CD4-positive, alpha-beta T cell (primary cell): ENCODE data around the gene ARHGEF2. TPM values are rescaled to one million over a fixed set of nuclear protein-coding genes. Genes with fewer than 3 reads are reported as not detected.

ENCODE experiments used
- ATAC-seq: fragments of 200-7000 bp; cut with Tn5 transposase; one replicate; pipeline ENCODE4 v1.10.0; 2022; ENCODE audit warnings: mild to moderate bottlenecking; ENCODE audit not compliant: poor library complexity
- CTCF ChIA-PET: fragments of 350-600 bp; sonication (Branson Sonifier 250); formaldehyde crosslinking; loops from one replicate; lab custom pipeline; 2021; ENCODE audit warnings: antibody characterized with exemption, inconsistent platforms; lab: Charles Lee
- POLR2A ChIA-PET: fragments of 350-600 bp; sonication (Branson Sonifier 250); formaldehyde crosslinking; loops from one replicate; lab custom pipeline; 2021; ENCODE audit warnings: antibody characterized with exemption, inconsistent platforms; lab: Charles Lee
- DNase-seq, 14 experiments: peaks; one replicate each; pipeline ENCODE4 v3.0.0-alpha.2; 2013 to 2020; ENCODE audit warnings: mixed read lengths in 2 of 14
- H3K27ac ChIP-seq, 2 donors: one replicate each; pipeline versions ENCODE4 v1.5.1 to v1.7.0; 2013; ENCODE audit warnings: low read length in 2 of 2, low read depth in 1 of 2, mild to moderate bottlenecking in 1 of 2
- H3K27me3 ChIP-seq, 2 experiments: 1 replicate in 1 of 2; 2 replicates in 1 of 2; pipeline versions ENCODE4 v1.6.1 to v1.7.0; 2013; ENCODE audit warnings: low read length in 2 of 2, control low read depth in 1 of 2, mild to moderate bottlenecking in 1 of 2, moderate library complexity in 1 of 2; ENCODE audit not compliant: insufficient read depth in 2 of 2, control insufficient read depth in 1 of 2
- H3K36me3 ChIP-seq: one replicate; pipeline ENCODE4 v1.6.1; 2013; ENCODE audit warnings: low read length, control low read depth; ENCODE audit not compliant: insufficient read depth
- H3K4me1 ChIP-seq: one replicate; pipeline ENCODE4 v1.6.1; 2013; ENCODE audit warnings: low read length, control low read depth; ENCODE audit not compliant: insufficient read depth
- H3K4me3 ChIP-seq: one replicate; pipeline ENCODE4 v1.5.1; 2013; ENCODE audit warnings: mild to moderate bottlenecking, low read length, moderate library complexity
- H3K9me3 ChIP-seq, 2 experiments: 1 replicate in 1 of 2; 2 replicates in 1 of 2; pipeline versions ENCODE4 v1.6.1 to v1.7.0; 2013; ENCODE audit warnings: low read length in 2 of 2, mild to moderate bottlenecking in 2 of 2, control low read depth in 1 of 2, moderate library complexity in 1 of 2; ENCODE audit not compliant: control insufficient read depth in 1 of 2, insufficient read depth in 1 of 2
- H3K27ac Mint-ChIP-seq: one replicate; pipeline ENCODE4 v1.8.0; 2020; ENCODE audit warnings: mixed read lengths
- H3K27me3 Mint-ChIP-seq: one replicate; pipeline ENCODE4 v1.8.0; 2021; ENCODE audit warnings: mixed read lengths
- H3K36me3 Mint-ChIP-seq: one replicate; pipeline ENCODE4 v1.8.0; 2021; ENCODE audit warnings: low read depth, mixed read lengths
- H3K4me1 Mint-ChIP-seq: one replicate; pipeline ENCODE4 v1.8.0; 2021; ENCODE audit warnings: low read depth, mixed read lengths
- H3K4me3 Mint-ChIP-seq: one replicate; pipeline ENCODE4 v1.8.0; 2020; ENCODE audit warnings: mild to moderate bottlenecking, mixed read lengths
- H3K9me3 Mint-ChIP-seq: one replicate; pipeline ENCODE4 v1.8.0; 2020; ENCODE audit warnings: mixed read lengths
- intact Hi-C, 2 experiments: fragments of 100-400 bp; cut with DNase I in 1 of 2; cut with micrococcal nuclease in 1 of 2; formaldehyde crosslinking; loops; one replicate each; pipeline versions ENCODE4 v1.15.1 to v1.9.0; 2023 to 2025; cut with DNase I, micrococcal nuclease
- polyA plus RNA-seq, 2 donors: library from polyadenylated mRNA; unstranded; fragments of 120-200 nt; gene quantifications; one replicate each; pipeline ENCODE4 v1.2.1, GENCODE V29; 2013
- total RNA-seq, 174 experiments: library from RNA in 2 of 174; stranded (reverse) in 2 of 174; gene quantifications; one replicate each; pipeline ENCODE4 v1.2.3 and lab custom pipeline; 2021 to 2026
- TF ChIP-seq, protein P1 (sequence below): fragments of 200-600 bp; IDR thresholded peaks from one replicate; pipeline ENCODE4 v1.8.0; 2022; ENCODE audit warnings: antibody characterized with exemption, mild to moderate bottlenecking

ARHGEF2 gene
- 10 to 100 TPM; 54.8 to 62.4 TPM for total RNA-seq
- 85.5 TPM for polyA plus RNA-seq (2013, experiment 1 of 2)
- 112 TPM for polyA plus RNA-seq (2013, experiment 2 of 2)
- 75.8 to 480 (median 183) reads per million in 172 experiments for total RNA-seq (lab: John Stamatoyannopoulos, UW)

DNA sequence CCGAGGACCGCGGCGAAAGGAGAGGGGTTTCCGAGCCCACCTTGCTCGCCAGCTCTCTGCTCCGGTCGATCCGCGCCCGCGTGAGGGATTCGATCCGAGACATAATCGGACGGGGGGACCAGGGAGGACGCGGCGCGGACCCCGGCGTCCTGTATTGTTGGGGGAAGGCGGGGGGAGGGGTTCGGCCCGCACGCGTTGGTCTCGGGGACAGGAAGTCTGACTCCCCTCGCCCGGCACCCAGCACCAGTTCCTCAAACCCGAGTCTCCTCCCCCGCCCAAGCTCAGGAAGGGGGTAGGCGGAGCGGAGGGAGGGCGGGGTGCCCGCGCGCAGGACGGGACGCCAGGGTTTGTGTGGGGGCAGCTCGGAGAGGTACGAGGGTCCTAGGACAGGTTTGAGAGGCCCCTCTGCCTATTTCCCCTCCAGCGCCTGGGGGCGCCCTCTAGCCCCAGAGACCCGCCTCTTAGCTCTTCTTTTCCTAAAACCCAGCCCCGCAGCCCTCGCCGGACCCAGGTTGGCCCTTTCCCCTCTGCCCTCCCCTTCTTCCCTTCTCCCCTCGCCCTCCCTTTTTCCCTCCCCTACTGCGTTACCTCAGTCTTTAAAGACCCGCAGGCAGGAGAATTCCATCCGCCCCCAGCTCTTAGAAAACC, at the start of gene ARHGEF2:
ARHGEF2 (minus strand) TSS at position 223 of the 648 bp plus-strand sequence; CDS start at position 103, 120 bp downstream.
- ChIA-PET POLR2A (interaction anchor here (0.6 to 10.1 kb wide), 11 partner anchors 11 to 1032 kb away, joined by 3 to 96 read pairs (median 11); partner anchors contain the start of genes KHDC4, PMF1, PRCC and RXFP4), CTCF (interaction anchor here (0.8 to 3.5 kb wide), 12 partner anchors 8 to 118 kb away, joined by 3 to 13 read pairs (median 4); partner anchors contain the start of gene KHDC4)
- peak; percentile 59 for ATAC-seq
- peak; percentile 42 to 86 (median 75) for DNase-seq
- Mint-ChIP-seq H3K27me3 (no peaks in the 10 kb centered on the region), H3K4me1 (peaks cover 75% of the 10 kb centered on the region), H3K27ac (peak within 1 kb of the TSS; percentile 86), H3K9me3 (no peaks in the 10 kb centered on the region), H3K4me3 (peak within 1 kb of the TSS; percentile 97), H3K36me3 (peaks cover 46% of the 10 kb centered on the region)
- H3K27ac ChIP-seq: peak within 1 kb of the TSS; percentile 66 to 89
- H3K27me3 ChIP-seq: no peaks in the 10 kb centered on the region
- peaks cover 78% of the 10 kb centered on the region for H3K4me1 ChIP-seq
- TF ChIP-seq, protein P1, sequence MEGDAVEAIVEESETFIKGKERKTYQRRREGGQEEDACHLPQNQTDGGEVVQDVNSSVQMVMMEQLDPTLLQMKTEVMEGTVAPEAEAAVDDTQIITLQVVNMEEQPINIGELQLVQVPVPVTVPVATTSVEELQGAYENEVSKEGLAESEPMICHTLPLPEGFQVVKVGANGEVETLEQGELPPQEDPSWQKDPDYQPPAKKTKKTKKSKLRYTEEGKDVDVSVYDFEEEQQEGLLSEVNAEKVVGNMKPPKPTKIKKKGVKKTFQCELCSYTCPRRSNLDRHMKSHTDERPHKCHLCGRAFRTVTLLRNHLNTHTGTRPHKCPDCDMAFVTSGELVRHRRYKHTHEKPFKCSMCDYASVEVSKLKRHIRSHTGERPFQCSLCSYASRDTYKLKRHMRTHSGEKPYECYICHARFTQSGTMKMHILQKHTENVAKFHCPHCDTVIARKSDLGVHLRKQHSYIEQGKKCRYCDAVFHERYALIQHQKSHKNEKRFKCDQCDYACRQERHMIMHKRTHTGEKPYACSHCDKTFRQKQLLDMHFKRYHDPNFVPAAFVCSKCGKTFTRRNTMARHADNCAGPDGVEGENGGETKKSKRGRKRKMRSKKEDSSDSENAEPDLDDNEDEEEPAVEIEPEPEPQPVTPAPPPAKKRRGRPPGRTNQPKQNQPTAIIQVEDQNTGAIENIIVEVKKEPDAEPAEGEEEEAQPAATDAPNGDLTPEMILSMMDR: peak; percentile 21
- H3K9me3 ChIP-seq: no peaks in the 10 kb centered on the region
- peak within 1 kb of the TSS; percentile 93 for H3K4me3 ChIP-seq
- H3K36me3 ChIP-seq: peaks cover 5% of the 10 kb centered on the region
- intact Hi-C loops: loop anchor here (1.0 to 5.0 kb wide), 2 partner anchors 11 to 121 kb away; partner anchors contain the start of genes GON4L (in 1 of the 2) and SYT11 (in 1 of the 2)

DNA sequence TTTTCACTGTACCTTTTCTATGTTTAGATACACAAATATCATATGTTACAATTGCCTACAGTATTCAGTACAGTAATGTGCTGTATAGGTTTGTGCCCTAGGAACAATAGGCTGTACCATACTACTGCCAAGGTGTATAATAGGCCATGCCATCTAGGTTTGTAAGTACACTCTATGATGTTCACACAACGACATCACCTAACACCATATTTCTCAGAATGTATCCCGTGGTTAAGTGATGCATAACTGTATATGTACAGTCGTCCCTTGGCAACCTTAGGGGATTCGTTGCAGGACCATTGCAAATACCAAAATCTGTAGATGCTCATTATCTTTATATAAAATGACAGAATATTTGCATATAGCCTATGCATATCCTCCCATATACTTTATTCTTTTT, 48.2 kb upstream of the ARHGEF2 start:
- ChIA-PET POLR2A (no interaction called here), CTCF (interaction anchor here (0.7 to 1.2 kb wide), 2 partner anchors 27 to 40 kb away, joined by 4 to 5 read pairs; partner anchors contain the start of gene UBQLN4)
- Mint-ChIP-seq H3K27me3 (peaks cover 5% of the 10 kb centered on the region), H3K4me1 (peaks cover 9% of the 10 kb centered on the region), H3K27ac (no peak overlapping the region), H3K4me3 (no peak overlapping the region), H3K9me3 (no peaks in the 10 kb centered on the region), H3K36me3 (no peaks in the 10 kb centered on the region)
- peaks cover 5% of the 10 kb centered on the region for H3K4me1 ChIP-seq
- H3K27me3 ChIP-seq: no peaks in the 10 kb centered on the region
- H3K27ac ChIP-seq: no peak overlapping the region
- ATAC-seq: no peak
- TF ChIP-seq, protein P1: no peak
- no peaks in the 10 kb centered on the region for H3K36me3 ChIP-seq
- DNase-seq: no peak
- H3K9me3 ChIP-seq: no peaks in the 10 kb centered on the region
- no peak overlapping the region for H3K4me3 ChIP-seq
- intact Hi-C loops: no loop called here

DNA sequence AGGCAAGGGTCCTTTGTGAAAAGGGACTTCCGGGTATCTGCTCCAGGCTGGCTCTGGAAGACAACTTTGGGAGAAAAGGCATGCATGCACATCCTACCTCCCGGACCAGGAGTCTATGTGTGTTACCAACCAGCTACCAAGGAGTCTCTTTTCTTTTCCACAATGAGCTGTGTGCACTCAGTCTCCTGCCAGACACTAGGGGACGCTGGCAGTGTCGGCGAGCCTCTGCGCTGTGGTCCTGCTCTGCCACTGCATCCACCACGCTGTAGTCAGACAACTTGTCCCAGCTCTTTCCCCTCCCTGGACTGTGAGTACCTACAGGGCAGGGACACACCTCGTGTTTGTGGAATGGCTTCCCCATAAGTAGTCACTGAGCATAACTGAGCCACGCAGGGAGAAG, 47.5 kb upstream of the ARHGEF2 start:
- DNase-seq: peak in 8 of 14 experiments; percentile 3 to 68 (median 22)

More for the DNA sequence above, 47.5 kb upstream of the ARHGEF2 start:
- H3K27ac ChIP-seq: no peak overlapping the region
- intact Hi-C loops: no loop called here
- Mint-ChIP-seq H3K27ac (no peak overlapping the region), H3K9me3 (no peaks in the 10 kb centered on the region), H3K27me3 (peaks cover 5% of the 10 kb centered on the region), H3K4me3 (no peak overlapping the region), H3K36me3 (peaks cover 2% of the 10 kb centered on the region), H3K4me1 (peaks cover 12% of the 10 kb centered on the region)
- peaks cover 9% of the 10 kb centered on the region for H3K4me1 ChIP-seq
- POLR2A ChIA-PET: no interaction called here
- ATAC-seq: peak; percentile 79
- H3K36me3 ChIP-seq: no peaks in the 10 kb centered on the region
- H3K27me3 ChIP-seq: no peaks in the 10 kb centered on the region
- CTCF ChIA-PET: interaction anchor here (0.7 to 1.2 kb wide), 3 partner anchors 28 to 109 kb away, joined by 3 to 5 read pairs (median 4); partner anchors contain the start of gene UBQLN4
- H3K9me3 ChIP-seq: no peaks in the 10 kb centered on the region
- H3K4me3 ChIP-seq: no peak overlapping the region
- TF ChIP-seq, protein P1: no peak
